Measurements from ENCODE around the gene NXN.

DNA sequence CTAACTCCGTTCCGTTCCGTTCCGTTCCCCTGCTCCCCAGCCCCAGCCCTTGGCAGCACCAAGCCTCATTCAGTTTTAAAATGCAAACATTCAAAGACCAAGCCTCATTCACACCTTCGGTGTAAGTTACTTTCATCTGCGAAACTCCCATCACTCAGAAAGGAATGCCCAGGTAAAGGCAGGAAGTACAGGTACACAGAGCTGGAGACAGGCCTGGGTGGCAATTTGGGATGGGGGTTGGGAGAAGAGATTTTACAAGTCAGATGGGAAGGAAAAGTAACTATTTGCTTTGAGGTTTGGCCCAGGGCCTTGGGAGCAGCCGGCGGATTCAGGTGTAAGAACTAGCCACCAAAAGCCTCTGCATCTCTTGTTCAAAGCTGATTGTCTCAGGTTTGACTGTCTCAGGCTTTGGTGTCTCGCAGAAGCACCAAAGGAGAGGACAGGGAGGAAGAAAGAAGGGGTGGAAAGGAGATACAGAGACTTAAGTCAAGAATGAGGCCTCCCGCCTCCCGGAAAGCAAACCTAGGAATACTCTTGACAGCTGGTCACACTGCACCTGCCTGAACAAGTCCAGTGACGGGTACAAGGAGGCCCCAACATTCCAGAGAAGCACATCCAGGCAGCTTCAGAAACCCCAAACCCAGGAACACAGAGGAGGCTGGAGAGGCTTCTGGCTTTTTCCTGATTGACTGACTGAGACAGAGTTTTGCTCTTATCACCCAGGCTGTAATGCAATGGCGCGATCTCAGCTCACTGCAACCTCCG, 54.7 kb downstream of the NXN start:
- TF ChIP-seq, protein P1, sequence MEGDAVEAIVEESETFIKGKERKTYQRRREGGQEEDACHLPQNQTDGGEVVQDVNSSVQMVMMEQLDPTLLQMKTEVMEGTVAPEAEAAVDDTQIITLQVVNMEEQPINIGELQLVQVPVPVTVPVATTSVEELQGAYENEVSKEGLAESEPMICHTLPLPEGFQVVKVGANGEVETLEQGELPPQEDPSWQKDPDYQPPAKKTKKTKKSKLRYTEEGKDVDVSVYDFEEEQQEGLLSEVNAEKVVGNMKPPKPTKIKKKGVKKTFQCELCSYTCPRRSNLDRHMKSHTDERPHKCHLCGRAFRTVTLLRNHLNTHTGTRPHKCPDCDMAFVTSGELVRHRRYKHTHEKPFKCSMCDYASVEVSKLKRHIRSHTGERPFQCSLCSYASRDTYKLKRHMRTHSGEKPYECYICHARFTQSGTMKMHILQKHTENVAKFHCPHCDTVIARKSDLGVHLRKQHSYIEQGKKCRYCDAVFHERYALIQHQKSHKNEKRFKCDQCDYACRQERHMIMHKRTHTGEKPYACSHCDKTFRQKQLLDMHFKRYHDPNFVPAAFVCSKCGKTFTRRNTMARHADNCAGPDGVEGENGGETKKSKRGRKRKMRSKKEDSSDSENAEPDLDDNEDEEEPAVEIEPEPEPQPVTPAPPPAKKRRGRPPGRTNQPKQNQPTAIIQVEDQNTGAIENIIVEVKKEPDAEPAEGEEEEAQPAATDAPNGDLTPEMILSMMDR (IDR thresholded peaks at IDR 0.05): no peak
- TF ChIP-seq EP300 (IDR thresholded peaks at IDR 0.05): no peak
- no peak for TF ChIP-seq POLR2A (IDR thresholded peaks at IDR 0.05)

Data from tibial nerve (tissue), 4 donors.